NCI-H1436 treated with DMSO at 0.1 percent for 48 hours (cell line): Measurements from ENCODE around the gene ETS1.

Source experiments
- DNase-seq: peaks from one replicate; lab custom pipeline; 2025; lab: John Stamatoyannopoulos, UW

The ETS1 gene

DNA sequence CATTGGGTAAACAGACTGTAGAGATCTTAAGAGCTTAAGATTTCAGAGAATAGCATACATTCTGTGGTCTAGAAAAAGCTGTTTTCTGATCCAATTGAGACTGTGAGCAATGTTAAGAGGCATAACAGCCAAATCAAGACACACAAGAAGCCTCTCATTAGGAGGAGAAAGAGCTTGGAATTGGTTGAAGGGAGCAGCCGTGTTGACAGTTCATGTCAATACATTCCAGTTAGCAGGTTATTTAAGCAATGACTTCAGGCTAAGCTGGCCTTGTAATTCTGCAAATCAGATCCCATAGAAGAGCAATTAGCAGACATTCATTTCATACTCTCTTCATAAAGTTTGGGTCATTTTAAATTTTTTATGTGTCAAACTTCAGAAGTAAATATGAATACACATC lies 50.9 kb downstream of the ETS1 start:
- no peak for DNase-seq

DNA sequence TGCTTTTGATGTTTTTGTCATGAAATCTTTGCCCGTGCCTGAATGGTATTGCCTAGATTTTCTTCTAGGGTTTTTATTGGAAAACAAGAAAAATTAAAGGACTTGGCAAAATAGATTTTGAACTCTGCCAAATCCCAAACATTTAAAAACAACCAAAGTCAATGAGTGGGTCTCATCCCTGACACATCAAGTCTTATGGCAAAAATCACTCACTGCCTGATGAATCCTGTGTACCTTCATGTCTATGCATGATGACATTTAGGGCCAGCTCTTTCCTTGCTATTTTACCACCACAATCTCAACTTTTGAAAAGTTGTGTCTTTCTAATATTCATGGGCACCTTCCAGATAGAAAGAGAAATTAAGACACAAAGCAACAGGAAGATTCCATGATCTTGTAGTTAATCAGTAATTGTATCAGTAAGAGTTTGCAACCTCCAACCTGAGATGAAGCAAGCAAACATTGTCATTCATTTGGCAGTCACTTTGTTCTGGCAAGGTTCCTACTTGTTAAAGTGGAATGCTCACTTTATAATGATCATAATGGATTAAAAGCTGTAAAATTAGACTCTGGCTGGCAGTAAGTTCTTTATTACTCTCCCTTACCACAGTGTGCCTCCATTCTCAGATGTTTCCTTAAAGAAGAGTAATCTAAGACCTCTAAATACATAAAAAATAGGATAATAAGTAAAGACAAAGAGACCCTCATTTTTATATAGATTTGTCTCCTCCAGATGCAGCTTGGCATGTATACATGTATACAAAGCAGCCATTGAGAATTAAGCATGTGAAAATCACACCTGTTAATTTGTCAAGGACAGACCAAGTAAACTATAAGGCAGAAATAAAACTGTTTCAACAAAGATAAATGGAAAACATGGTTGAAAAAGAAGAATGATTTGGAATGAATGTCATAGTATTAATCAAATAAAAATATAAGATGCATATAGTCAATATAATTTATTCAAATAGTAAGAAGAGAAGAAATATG lies 51.6 kb downstream of the ETS1 start:
- DNase-seq: no peak

DNA sequence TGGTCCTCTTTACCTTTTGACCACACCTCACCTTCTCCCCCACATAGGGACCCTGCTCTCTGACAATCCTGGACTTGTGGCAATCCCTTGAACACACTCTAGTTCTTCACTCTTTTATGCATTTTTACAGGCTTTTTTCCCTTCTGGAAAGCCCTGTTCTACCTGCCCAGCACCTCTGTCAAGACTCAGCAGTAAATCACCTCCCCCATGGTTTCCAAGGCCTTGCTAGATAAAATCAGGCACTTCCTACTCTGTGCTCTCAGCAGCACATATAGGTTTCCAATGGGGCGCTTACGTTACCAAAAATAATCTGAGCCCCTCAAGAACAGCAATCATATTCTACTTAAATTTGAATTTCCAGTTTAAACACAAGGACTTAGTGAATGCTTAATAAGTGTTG lies 53.9 kb downstream of the ETS1 start:
- no peak for DNase-seq

GRCh38 chr11:128532572-128533091 lies 54.7 kb downstream of the ETS1 start:
- DNase-seq: no peak

- no peak for DNase-seq
These were observed 55.3 kb downstream of the ETS1 start for GRCh38 chr11:128532016-128532571.

DNA sequence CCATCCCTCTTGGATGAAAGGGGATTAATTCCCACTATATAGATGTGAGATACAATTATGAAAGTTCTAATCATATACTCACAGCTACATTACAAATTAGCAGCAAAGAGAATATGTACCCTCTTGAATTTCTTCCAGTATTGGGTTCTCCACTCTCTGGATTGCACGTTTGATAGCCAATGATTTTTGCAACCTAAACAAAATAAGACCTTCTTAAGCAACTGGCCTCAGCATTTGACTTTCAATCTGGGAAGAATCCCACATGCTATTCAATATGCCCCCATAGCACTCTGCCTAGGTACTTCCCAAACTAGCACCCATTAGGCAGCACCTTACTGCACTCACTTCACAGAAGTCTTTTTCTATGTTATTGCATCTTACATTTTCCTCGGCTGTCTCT lies 55.8 kb downstream of the ETS1 start:
- no peak for DNase-seq

DNA sequence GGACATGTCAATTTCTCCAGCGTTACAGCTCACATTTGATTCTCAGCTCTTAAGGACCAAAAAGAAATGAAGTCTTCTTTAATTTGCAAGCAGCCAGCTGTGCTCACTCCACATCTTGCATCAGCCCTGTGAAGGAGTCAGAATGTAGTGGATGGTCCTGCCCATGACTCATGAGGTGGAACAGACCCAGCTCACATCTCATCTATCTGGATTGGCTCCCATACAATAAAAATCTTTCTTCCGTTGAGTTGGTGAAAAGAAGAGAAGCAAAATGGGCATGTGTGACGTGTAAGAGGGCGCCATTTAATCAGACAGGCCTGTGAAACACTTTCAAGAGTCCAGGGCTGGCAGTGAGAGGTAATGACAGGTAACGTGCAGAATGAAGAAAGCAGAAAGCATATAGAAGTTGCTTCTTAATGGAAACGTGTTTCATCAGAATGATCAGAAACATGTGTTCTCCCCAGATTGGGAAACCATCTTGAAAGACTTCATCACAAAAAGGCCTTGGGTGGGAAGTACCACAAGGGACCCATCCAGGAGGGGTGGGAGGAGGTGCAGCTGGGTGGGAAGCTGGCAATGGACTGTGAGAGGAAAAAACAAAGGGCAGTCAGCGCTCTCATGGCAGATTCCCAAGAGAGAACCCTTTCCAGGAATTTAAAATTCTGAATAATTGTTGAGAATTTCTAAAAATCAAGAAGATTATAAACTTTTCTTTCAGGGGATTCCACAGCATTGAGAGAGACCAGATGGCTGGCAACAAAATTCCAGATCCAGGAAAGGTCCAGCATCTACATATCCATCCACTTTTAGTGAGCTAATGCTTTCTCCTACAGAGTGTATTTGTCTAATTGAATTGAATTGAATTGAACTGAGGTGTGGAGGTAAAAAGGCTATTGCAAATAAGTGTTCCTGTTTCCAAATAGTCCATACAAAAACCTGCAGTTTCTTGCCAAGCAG lies 57.0 kb downstream of the ETS1 start:
- DNase-seq: no peak

GRCh38 chr11:128528294-128528693 lies 59.1 kb downstream of the ETS1 start:
- no peak for DNase-seq

- DNase-seq: no peak
These were observed 60.3 kb downstream of the ETS1 start for GRCh38 chr11:128527046-128527445.

DNA sequence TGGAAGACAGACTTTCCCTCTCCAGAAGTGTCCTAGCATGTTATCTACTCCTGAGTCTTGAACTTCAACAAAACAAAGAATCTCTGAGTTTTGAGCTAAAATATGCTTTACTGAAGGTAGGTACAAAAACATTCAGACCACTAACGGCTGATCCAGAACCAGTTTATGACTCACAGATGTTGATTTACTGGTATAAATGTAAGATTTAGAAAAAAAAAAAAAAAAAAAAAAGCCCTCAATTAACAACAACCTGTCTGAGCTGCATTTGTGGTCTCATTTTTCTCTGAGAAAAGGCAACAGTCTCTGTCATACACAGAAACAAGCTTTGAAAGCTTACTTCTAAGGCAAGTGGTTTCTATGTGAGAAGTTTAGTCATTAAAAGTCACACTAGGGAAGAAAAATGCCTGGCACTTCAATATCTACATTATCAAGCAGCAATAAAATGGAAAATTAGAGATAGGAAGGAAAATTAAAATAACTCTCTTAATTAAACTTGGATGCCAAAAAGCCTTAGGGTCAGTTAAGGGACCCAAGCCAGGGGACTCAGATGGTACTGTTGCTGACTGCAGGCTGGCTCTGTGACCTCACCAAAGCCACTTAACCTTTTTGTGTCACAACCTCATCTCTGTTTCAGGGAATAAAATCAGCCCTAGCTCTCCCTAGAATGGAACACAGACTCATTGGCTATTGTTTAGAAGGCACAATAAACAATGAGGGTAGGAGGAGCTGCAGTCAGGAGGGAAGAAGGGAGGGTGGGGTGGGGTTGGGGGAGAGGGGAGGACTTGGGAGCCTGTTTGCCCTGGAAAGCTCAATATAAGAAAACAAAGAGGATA lies 61.7 kb downstream of the ETS1 start:
- no peak for DNase-seq

GRCh38 chr11:128524172-128524571 lies 63.2 kb downstream of the ETS1 start:
- no peak for DNase-seq

GRCh38 chr11:128523641-128524040 lies 63.7 kb downstream of the ETS1 start:
- no peak for DNase-seq

DNA sequence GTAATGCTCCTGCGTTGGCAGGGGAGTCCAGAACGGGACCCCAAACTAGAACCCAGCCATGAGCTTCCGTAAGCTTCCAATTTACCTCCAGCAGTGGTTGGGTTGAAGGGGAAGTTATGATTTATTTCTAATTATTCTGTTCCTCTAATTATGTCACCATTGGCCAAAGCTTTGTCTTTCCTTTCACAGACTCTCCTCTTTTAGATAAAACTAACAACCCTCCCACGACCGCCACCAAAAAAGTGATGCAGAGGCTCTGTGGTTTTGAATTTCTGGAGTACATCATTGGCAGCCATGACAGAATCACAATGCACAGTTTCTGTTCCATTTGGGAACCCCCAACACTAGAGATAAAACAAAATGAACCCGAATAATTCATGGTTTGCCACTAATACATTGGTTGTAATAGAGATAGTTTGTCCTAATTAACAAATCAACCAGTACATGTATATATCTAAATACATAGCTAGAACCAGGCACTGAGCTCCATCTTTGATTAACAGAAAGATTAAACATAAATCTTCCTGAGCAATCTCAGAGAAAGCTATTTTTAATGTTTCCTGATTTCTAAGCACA lies 64.3 kb downstream of the ETS1 start:
- DNase-seq: no peak

DNA sequence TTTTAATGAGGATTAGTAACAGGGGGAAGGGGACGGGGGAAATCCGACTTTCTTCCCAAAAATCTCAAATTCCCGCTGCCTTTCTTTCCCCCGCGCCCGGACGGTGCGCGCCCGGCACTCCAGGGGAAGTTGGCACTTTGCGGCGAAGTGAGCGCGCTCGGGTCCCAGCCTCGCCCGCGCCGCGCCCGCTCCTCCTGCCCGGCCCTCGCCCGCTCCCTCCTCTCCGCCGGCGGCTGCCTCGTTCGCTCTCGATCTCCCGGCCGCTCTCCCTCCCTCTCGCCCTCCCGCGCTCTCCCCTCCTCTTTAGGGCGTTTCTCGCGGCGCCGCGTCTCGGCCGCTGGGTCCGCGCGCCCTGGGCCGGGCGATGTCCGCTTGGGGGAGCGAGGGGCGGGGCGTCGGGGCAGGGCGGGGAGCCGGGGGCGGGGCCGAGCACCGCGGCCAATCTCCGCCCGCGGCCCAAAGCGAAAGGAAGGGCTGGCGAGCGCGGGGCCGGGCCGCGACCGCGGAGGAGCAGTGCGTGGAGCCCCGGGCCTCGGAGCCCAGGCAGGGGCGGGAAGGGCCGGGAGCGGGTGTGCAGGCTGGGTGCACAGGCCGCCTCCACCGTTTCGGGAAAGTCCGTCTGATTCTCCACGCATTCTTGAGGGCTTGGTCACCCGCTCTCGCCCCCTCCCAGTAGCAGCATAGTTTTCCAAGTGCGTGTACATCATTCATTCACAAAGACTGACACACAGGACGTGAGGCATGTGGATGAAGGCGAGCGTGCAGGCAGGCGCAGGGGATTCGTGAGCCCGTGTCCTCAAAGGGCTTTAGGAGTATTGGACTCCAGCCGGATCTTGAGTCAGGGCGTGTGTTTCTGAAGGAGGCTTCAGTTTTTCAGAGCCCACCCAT lies 65.1 kb downstream of the ETS1 start:
- peak; percentile 61 for DNase-seq

GRCh38 chr11:128521682-128522054 lies 65.7 kb downstream of the ETS1 start:
- DNase-seq: no peak

DNA sequence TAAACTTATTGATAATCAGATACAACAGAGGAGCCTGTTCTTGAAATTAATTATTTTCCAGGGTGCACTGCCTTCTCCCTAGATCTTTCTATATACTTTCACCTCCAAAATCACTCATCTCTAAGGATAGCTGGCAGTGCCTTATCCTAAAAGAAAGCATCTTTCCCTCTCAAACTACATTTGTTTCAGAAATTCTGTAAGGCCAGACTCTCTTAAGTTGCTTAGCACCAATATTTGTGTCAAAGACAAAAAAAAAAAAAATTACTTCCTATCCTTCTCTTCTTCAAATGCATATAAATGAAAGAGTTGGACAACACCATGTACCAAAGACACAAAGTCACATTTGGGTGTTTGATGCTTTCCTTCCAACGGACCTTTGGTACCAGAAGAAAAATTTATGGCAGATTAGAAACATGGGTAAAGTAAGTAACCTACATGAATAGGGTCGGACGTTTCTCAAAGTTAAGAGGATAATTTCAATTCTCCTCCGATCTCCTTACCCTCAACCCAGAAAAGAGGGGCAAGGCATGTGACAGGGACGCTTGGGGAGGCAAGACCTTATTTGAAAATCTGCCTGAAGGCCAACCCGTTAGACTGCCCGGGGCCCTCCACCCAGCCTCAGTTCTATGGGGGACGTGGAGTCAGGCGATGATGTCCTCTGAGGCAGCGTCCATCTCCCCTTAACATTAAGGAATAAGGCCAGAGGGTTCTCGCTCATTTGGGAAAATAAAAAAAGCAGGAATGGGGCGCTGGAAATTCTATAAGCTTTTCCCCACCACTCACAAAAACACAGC lies 66.3 kb downstream of the ETS1 start:
- no peak for DNase-seq

DNA sequence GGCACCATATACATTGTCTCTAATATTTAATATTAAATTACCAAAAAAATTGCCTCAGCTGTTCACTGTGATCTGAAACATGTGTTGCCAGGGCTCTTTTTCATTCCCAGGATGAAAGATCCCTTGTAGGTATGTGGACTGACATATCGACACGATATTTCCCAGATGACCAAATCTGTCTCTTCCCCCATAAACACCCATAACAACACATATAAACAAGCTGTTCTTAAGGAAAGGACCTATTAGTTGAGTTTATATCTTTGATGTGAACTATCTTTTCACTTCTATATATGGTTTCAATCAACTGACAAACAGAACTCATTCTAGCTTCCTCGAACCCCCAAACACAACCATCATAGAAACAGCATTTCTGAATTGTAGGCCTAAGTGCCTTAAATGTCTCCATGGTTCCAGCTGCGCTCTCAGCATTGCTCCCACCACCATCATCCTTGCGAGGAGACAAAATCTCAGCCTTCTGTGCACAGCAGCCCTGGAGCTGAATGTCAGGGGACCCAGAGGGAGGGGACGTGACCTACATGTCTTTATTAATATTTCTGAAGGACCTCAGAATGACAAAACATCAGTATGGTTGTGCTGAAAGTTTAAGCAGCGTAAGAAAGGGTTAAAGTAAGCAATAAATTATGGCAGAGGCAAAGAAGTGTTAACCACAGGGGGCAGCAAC lies 67.0 kb downstream of the ETS1 start:
- DNase-seq: no peak

GRCh38 chr11:128519338-128519737 lies 68.0 kb downstream of the ETS1 start:
- no peak for DNase-seq
